Pancreas (tissue), 10 donors: ENCODE measurements around the gene MRTFB. TPM values are rescaled to one million over a fixed set of nuclear protein-coding genes. Genes with fewer than 3 reads are reported as not detected.

Experiments
- ATAC-seq, 4 donors: fragments of 200-7000 bp; cut with Tn5 transposase; one replicate each; pipeline versions ENCODE4 v1.8.0 to v1.9.1; 2020; ENCODE audit warnings: mild to moderate bottlenecking in 4 of 4, moderate library complexity in 4 of 4
- DNase-seq, 6 donors: peaks; one replicate each; pipeline ENCODE4 v3.0.0-alpha.2; 2020
- FAIRE-seq: peaks from 2 replicates; lab custom pipeline; 2012; peaks lifted over from hg19 to GRCh38; lab: Jason Lieb, UNC
- H3K27ac ChIP-seq, 4 donors: fragments of 200-600 bp; sonication (generic); 1 replicate in 3 of 4; 2 replicates in 1 of 4; pipeline versions ENCODE4 v1.5.0 to v1.8.0; 2020
- H3K27me3 ChIP-seq, 4 donors: fragments of 200-600 bp; one replicate each; pipeline ENCODE4 v1.8.0; 2021
- H3K36me3 ChIP-seq, 3 donors: fragments of 200-600 bp; sonication (generic) in 1 of 3; one replicate each; pipeline versions ENCODE4 v1.5.0 to v1.8.0; 2020 to 2021
- H3K4me1 ChIP-seq, 3 donors: fragments of 200-600 bp; one replicate each; pipeline ENCODE4 v1.8.0; 2021
- H3K4me3 ChIP-seq, 4 donors: fragments of 200-600 bp; sonication (generic) in 2 of 4; one replicate each; pipeline versions ENCODE4 v1.5.0 to v1.8.0; 2020 to 2021
- H3K9me3 ChIP-seq, 4 donors: fragments of 200-600 bp; one replicate each; pipeline ENCODE4 v1.8.0; 2021
- CTCF ChIP-seq, 4 donors: fragments of 200-600 bp; sonication (generic) in 3 of 4; IDR thresholded peaks; one replicate each; pipeline versions ENCODE4 v1.5.0 to v1.8.0; 2021; ENCODE audit warnings: antibody characterized with exemption in 4 of 4
- WGBS, 2 donors: extraction: QIAGEN DNeasy Blood & Tissue Kit; methylation state at CpG; one replicate each; pipeline ENCODE4 v1.1.7; 2013; 5-methylcytosine and 5-hydroxymethylcytosine counted together
- intact Hi-C, 3 donors: fragments of 100-400 bp; cut with DNase I; formaldehyde crosslinking; loops; one replicate each; pipeline versions ENCODE4 v1.11.1 to v1.14.2; 2022
- polyA plus RNA-seq, 2 donors: library from polyadenylated mRNA; stranded (reverse); fragments of 200-250 nt; gene quantifications; one replicate each; pipeline ENCODE4 v1.2.3, GENCODE V29; 2013
- total RNA-seq, 6 donors: library from RNA; stranded (reverse); fragmentation: NEBNext Ultra II Directional in 4 of 6; extraction: Animal tissue kit (Norgen Biotek cat#: 25700) in 4 of 6; gene quantifications; one replicate each; pipeline versions ENCODE4 v1.2.1 to v1.2.4, GENCODE V29; 2021 to 2023
- donor health status: healthy with polysubstance abuse.
- donor health status: DM: no; HTN: no; CAD: no; lungs with moderate emphysema.
- donor health status: DM: no; HTN: no; CAD: no.
- donor health status: control.
- donor health status: control.
- donor health status: Bipolar disorder and iron deficiency.
- donor health status: DM: yes; HTN: yes; CAD: no.
- donor health status: DM: no; HTN: no; CAD: no.
- donor health status: DM: no; HTN: no; CAD: no.
- donor health status: DM: yes; HTN: yes; CAD: no.

The MRTFB gene
- total and polyA plus RNA-seq, 8 donors = 8.7 to 36.6 (median 24.4) TPM

GRCh38 chr16:14242769-14243168, 171.7 kb downstream of the MRTFB start:
- DNase-seq (no peak), FAIRE-seq (no peak), ATAC-seq (no peak)
- Histone ChIP-seq H3K9me3 (no peaks in the 10 kb centered on the region), H3K4me1 (peaks cover 0 to 6% (median 4%) of the 10 kb centered on the region in 3 donors), H3K36me3 (peaks cover 0 to 46% (median 25%) of the 10 kb centered on the region in 3 donors), H3K4me3 (no peak overlapping the region), H3K27ac (no peak overlapping the region), H3K27me3 (no peaks in the 10 kb centered on the region)
- intact Hi-C loops = no loop called here
- WGBS, 2 donors = 83 to 85% methylated on average over 3 of the region's 3 CpGs
- no peak for TF ChIP-seq CTCF (IDR thresholded peaks at IDR 0.05)

GRCh38 chr16:14244196-14245010, 173.3 kb downstream of the MRTFB start:
- peaks cover 0 to 48% (median 25%) of the 10 kb centered on the region in 3 donors for H3K36me3 ChIP-seq

GRCh38 chr16:14248791-14249190, 177.7 kb downstream of the MRTFB start:
- TF ChIP-seq CTCF (IDR thresholded peaks at IDR 0.05) = no peak
- ATAC-seq = no peak
- intact Hi-C loops = no loop called here
- no peak overlapping the region for H3K27ac ChIP-seq
- H3K9me3 ChIP-seq = no peaks in the 10 kb centered on the region
- no peak for FAIRE-seq
- DNase-seq = no peak
- 80 to 82% methylated on average over 5 of the region's 5 CpGs for WGBS, 2 donors
- H3K4me1 ChIP-seq = no peaks in the 10 kb centered on the region
- no peaks in the 10 kb centered on the region for H3K27me3 ChIP-seq
- peaks cover 0 to 56% (median 29%) of the 10 kb centered on the region in 3 donors for H3K36me3 ChIP-seq
- no peak overlapping the region for H3K4me3 ChIP-seq

More at GRCh38 chr16:14244196-14245010, 173.3 kb downstream of the MRTFB start:
- TF ChIP-seq CTCF (IDR thresholded peaks at IDR 0.05) = no peak
- Histone ChIP-seq H3K9me3 (no peaks in the 10 kb centered on the region), H3K4me3 (no peak overlapping the region), H3K27ac (no peak overlapping the region), H3K4me1 (peaks cover 0 to 6% (median 4%) of the 10 kb centered on the region in 3 donors), H3K27me3 (no peaks in the 10 kb centered on the region)
- DNase-seq (no peak), ATAC-seq (no peak), FAIRE-seq (no peak)
- intact Hi-C loops = no loop called here
- 93 to 94% methylated on average over 4 of the region's 4 CpGs for WGBS, 2 donors

- intact Hi-C loops = no loop called here
Observed at GRCh38 chr16:14249291-14250032, 178.3 kb downstream of the MRTFB start.

More at GRCh38 chr16:14249291-14250032, 178.3 kb downstream of the MRTFB start:
- peak in 3 of 4 donors; percentile 45 to 63 (median 53) for TF ChIP-seq CTCF (IDR thresholded peaks at IDR 0.05)
- H3K4me3 ChIP-seq = no peak overlapping the region
- peaks cover 0 to 63% (median 29%) of the 10 kb centered on the region in 3 donors for H3K36me3 ChIP-seq
- ATAC-seq = peak; percentile 55 to 77 (median 70)
- DNase-seq = peak in 1 of 6 donors; percentile 51
- no peaks in the 10 kb centered on the region for H3K9me3 ChIP-seq
- FAIRE-seq = no peak
- WGBS, 2 donors = 58 to 63% methylated on average over 7 of the region's 7 CpGs
- no peak overlapping the region for H3K27ac ChIP-seq
- H3K4me1 ChIP-seq = no peaks in the 10 kb centered on the region
- no peaks in the 10 kb centered on the region for H3K27me3 ChIP-seq
